ENCODE measurements around the gene AAK1. TPM values are rescaled to one million over a fixed set of nuclear protein-coding genes. Genes with fewer than 3 reads are reported as not detected.
"Not testable (repeated sequence)": the region's sequence is repeated elsewhere in the genome, so short reads cannot be mapped to it uniquely, and the experiment has no call there.

AAK1 gene
- total and polyA plus RNA-seq, 2 donors (not counting 1 experiment from before 2014, with no cell fraction given): 43.5 to 45.7 TPM

GRCh38 chr2:69577467-69578197 lies 65.9 kb downstream of the AAK1 start:
- Histone ChIP-seq H2AFZ (ENCODE audit: low read length) (no peak overlapping the region), H3K4me2 (ENCODE audit: extremely low read depth, insufficient read depth, low read length) (no peak overlapping the region), H3K79me2 (ENCODE audit: control insufficient read depth, insufficient read depth, low read length) (peaks cover 50% of the 10 kb centered on the region), H3K4me1 (ENCODE audit: control insufficient read depth, extremely low read depth, insufficient read depth, low read length) (peaks cover 2% of the 10 kb centered on the region), H4K20me1 (ENCODE audit: control insufficient read depth, extremely low read depth, insufficient read depth, low read length) (no peaks in the 10 kb centered on the region), H3K4me3 (replicated peaks in 1 of 4; ENCODE audit: control extremely low read depth in 1 of 4, insufficient read depth in 1 of 4, low read depth in 3 of 4, low read length in 4 of 4) (no peak overlapping the region), H3K27me3 (ENCODE audit: control insufficient read depth, insufficient read depth, low read length) (no peaks in the 10 kb centered on the region), H3K9ac (ENCODE audit: insufficient read depth, low read length) (no peak overlapping the region), H3K36me3 (ENCODE audit: control insufficient read depth, insufficient read depth, low read length) (no peaks in the 10 kb centered on the region), H3K27ac (ENCODE audit: insufficient read depth, low read length) (no peak overlapping the region), H3K9me3 (ENCODE audit: control insufficient read depth, insufficient read depth, low read depth, low read length) (no peaks in the 10 kb centered on the region)
- no peak for DNase-seq (ENCODE audit: low read depth in 2 of 2)
- no peak for TF ChIP-seq EZH2 (IDR thresholded peaks at IDR 0.05; ENCODE audit: low read length, missing control alignments)

- Histone ChIP-seq H3K9ac (ENCODE audit: insufficient read depth, low read length) (no peak overlapping the region), H3K9me3 (ENCODE audit: control insufficient read depth, insufficient read depth, low read depth, low read length) (no peaks in the 10 kb centered on the region), H3K4me3 (replicated peaks in 1 of 4; ENCODE audit: control extremely low read depth in 1 of 4, insufficient read depth in 1 of 4, low read depth in 3 of 4, low read length in 4 of 4) (no peak overlapping the region), H2AFZ (ENCODE audit: low read length) (no peak overlapping the region), H3K4me1 (ENCODE audit: control insufficient read depth, extremely low read depth, insufficient read depth, low read length) (no peaks in the 10 kb centered on the region), H3K27me3 (ENCODE audit: control insufficient read depth, insufficient read depth, low read length) (no peaks in the 10 kb centered on the region), H4K20me1 (ENCODE audit: control insufficient read depth, extremely low read depth, insufficient read depth, low read length) (no peaks in the 10 kb centered on the region), H3K4me2 (ENCODE audit: extremely low read depth, insufficient read depth, low read length) (no peak overlapping the region), H3K79me2 (ENCODE audit: control insufficient read depth, insufficient read depth, low read length) (peaks cover 47% of the 10 kb centered on the region), H3K27ac (ENCODE audit: insufficient read depth, low read length) (no peak overlapping the region), H3K36me3 (ENCODE audit: control insufficient read depth, insufficient read depth, low read length) (no peaks in the 10 kb centered on the region)
- TF ChIP-seq CTCF (conservative IDR thresholded peaks at IDR 0.05 in 1 of 2, IDR thresholded peaks at IDR 0.05 in 1 of 2; ENCODE audit: low read depth in 1 of 2, low read length in 2 of 2) (no peak), EZH2 (IDR thresholded peaks at IDR 0.05; ENCODE audit: low read length, missing control alignments) (no peak)
- no peak for DNase-seq (ENCODE audit: low read depth in 2 of 2)
These were observed 66.7 kb downstream of the AAK1 start for GRCh38 chr2:69576880-69577279.

- TF ChIP-seq CTCF (conservative IDR thresholded peaks at IDR 0.05 in 1 of 2, IDR thresholded peaks at IDR 0.05 in 1 of 2; ENCODE audit: low read depth in 1 of 2, low read length in 2 of 2): no peak
- Histone ChIP-seq H4K20me1 (ENCODE audit: control insufficient read depth, extremely low read depth, insufficient read depth, low read length) (no peaks in the 10 kb centered on the region), H3K4me2 (ENCODE audit: extremely low read depth, insufficient read depth, low read length) (no peak overlapping the region), H3K4me3 (replicated peaks in 1 of 4; ENCODE audit: control extremely low read depth in 1 of 4, insufficient read depth in 1 of 4, low read depth in 3 of 4, low read length in 4 of 4) (no peak overlapping the region), H3K9ac (ENCODE audit: insufficient read depth, low read length) (no peak overlapping the region), H3K79me2 (ENCODE audit: control insufficient read depth, insufficient read depth, low read length) (peaks cover 51% of the 10 kb centered on the region), H3K27ac (ENCODE audit: insufficient read depth, low read length) (no peak overlapping the region), H3K9me3 (ENCODE audit: control insufficient read depth, insufficient read depth, low read depth, low read length) (no peaks in the 10 kb centered on the region), H2AFZ (ENCODE audit: low read length) (no peak overlapping the region), H3K36me3 (ENCODE audit: control insufficient read depth, insufficient read depth, low read length) (no peaks in the 10 kb centered on the region), H3K4me1 (ENCODE audit: control insufficient read depth, extremely low read depth, insufficient read depth, low read length) (no peaks in the 10 kb centered on the region), H3K27me3 (ENCODE audit: control insufficient read depth, insufficient read depth, low read length) (no peaks in the 10 kb centered on the region)
- DNase-seq (ENCODE audit: low read depth in 2 of 2): no peak
These were observed 67.6 kb downstream of the AAK1 start for GRCh38 chr2:69575926-69576325.

DNA sequence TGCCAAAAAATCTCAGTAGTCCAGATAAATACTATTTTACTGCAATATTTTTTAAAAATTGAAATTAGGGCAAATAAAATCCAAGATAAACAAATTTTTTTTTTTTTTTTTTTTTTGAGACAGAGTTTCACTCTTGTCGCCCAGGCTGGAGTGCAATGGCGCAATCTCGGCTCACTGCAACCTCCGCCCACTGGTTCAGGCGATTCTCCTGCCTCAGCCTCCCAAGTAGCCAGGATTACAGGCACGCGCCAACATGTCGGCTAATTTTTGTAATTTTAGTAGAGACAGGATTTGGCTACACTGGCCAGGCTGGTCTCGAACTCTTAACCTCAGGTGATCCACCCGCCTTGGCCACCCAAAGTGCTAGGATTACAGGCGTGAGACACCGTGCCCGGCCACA lies 68.2 kb downstream of the AAK1 start:
- not testable (repeated sequence) for H3K27ac ChIP-seq (ENCODE audit: insufficient read depth, low read length); H3K4me2 ChIP-seq (ENCODE audit: extremely low read depth, insufficient read depth, low read length); H3K27me3 ChIP-seq (ENCODE audit: control insufficient read depth, insufficient read depth, low read length); H3K9ac ChIP-seq (ENCODE audit: insufficient read depth, low read length); H3K4me1 ChIP-seq (ENCODE audit: control insufficient read depth, extremely low read depth, insufficient read depth, low read length); H2AFZ ChIP-seq (ENCODE audit: low read length); H4K20me1 ChIP-seq (ENCODE audit: control insufficient read depth, extremely low read depth, insufficient read depth, low read length); DNase-seq (ENCODE audit: low read depth in 2 of 2); H3K4me3 ChIP-seq (replicated peaks in 1 of 4; ENCODE audit: control extremely low read depth in 1 of 4, insufficient read depth in 1 of 4, low read depth in 3 of 4, low read length in 4 of 4); H3K36me3 ChIP-seq (ENCODE audit: control insufficient read depth, insufficient read depth, low read length); H3K9me3 ChIP-seq (ENCODE audit: control insufficient read depth, insufficient read depth, low read depth, low read length)
- H3K79me2 ChIP-seq (ENCODE audit: control insufficient read depth, insufficient read depth, low read length): peaks cover 52% of the 10 kb centered on the region

All from fibroblast of lung (primary cell).